OCI-LY7 (cell line): ENCODE measurements around the gene PRB2. TPM values are rescaled to one million over a fixed set of nuclear protein-coding genes. Genes with fewer than 3 reads are reported as not detected.
"Not testable (repeated sequence)": the region's sequence is repeated elsewhere in the genome, so short reads cannot be mapped to it uniquely, and the experiment has no call there.

Experiments
- Bru-seq: library from RNA; stranded (reverse); fragments of 400-500 nt; gene quantifications from one replicate; lab custom pipeline; 2021; lab: Mats Ljungman, UMichigan
- BruChase-seq, 2 experiments: library from RNA; stranded (reverse); fragments of 400-500 nt; gene quantifications; one replicate each; lab custom pipeline; 2021; lab: Mats Ljungman, UMichigan
- BruUV-seq: library from RNA; stranded (reverse); fragments of 400-500 nt; replicated peaks from 2 replicates; lab custom pipeline; 2021; lab: Mats Ljungman, UMichigan
- CTCF ChIA-PET: fragments of 300-600 bp; sonication (Branson Sonifier 250); formaldehyde crosslinking; loops from one replicate; lab custom pipeline; 2022; ENCODE audit warnings: antibody characterized with exemption; ENCODE audit not compliant: unreplicated experiment; lab: Charles Lee
- POLR2A ChIA-PET: fragments of 300-600 bp; sonication (Branson Sonifier 250); formaldehyde crosslinking; loops from one replicate; lab custom pipeline; 2022; ENCODE audit warnings: antibody characterized with exemption; lab: Charles Lee
- DNase-seq: peaks from one replicate; pipeline ENCODE4 v3.0.0-alpha.2; 2015; ENCODE audit warnings: low spot score
- H2AFZ ChIP-seq: fragments of 200-600 bp; sonication (generic), shearing (Covaris generic); 2 replicates; pipeline ENCODE4 v1.6.1; 2014; ENCODE audit warnings: mild to moderate bottlenecking, antibody characterized with exemption, low read length, moderate library complexity
- H3K27ac ChIP-seq: fragments of 200-600 bp; sonication (generic); 2 replicates; pipeline ENCODE4 v1.5.1; 2014; ENCODE audit warnings: mixed run types, low read depth, mild to moderate bottlenecking, moderate library complexity, low read length, inconsistent platforms; ENCODE audit not compliant: poor library complexity, severe bottlenecking
- H3K36me3 ChIP-seq: fragments of 200-600 bp; sonication (generic); 2 replicates; pipeline ENCODE4 v1.6.1; 2014; ENCODE audit warnings: mild to moderate bottlenecking, antibody characterized with exemption, low read length, moderate library complexity, mixed read lengths; ENCODE audit not compliant: insufficient read depth
- H3K4me1 ChIP-seq: fragments of 200-600 bp; sonication (generic); 2 replicates; pipeline ENCODE4 v1.5.1; 2014; ENCODE audit warnings: mild to moderate bottlenecking, low read length; ENCODE audit not compliant: insufficient read depth, poor library complexity, severe bottlenecking
- H3K4me2 ChIP-seq: fragments of 200-600 bp; sonication (generic); 2 replicates; pipeline ENCODE4 v1.6.1; 2014; ENCODE audit warnings: mild to moderate bottlenecking, low read length
- H3K4me3 ChIP-seq: fragments of 200-600 bp; sonication (generic); 2 replicates; pipeline ENCODE4 v1.5.1; 2014; ENCODE audit warnings: mild to moderate bottlenecking, low read depth, low read length; ENCODE audit not compliant: poor library complexity, severe bottlenecking
- H3K79me2 ChIP-seq: fragments of 200-600 bp; sonication (generic); 2 replicates; pipeline ENCODE4 v1.6.1; 2016; ENCODE audit warnings: low read depth, mild to moderate bottlenecking, low read length, moderate library complexity, mixed read lengths; ENCODE audit not compliant: insufficient read depth
- H3K9me2 ChIP-seq: fragments of 200-600 bp; sonication (generic); 2 replicates; pipeline ENCODE4 v1.6.1; 2016; ENCODE audit warnings: mild to moderate bottlenecking, low read length, mixed read lengths; ENCODE audit not compliant: insufficient read depth
- H3K9me3 ChIP-seq: fragments of 200-600 bp; sonication (generic); 2 replicates; pipeline ENCODE4 v1.6.1; 2014; ENCODE audit warnings: mild to moderate bottlenecking, mixed run types, low read length, mixed read lengths
- H4K20me1 ChIP-seq: fragments of 200-600 bp; sonication (generic); 2 replicates; pipeline ENCODE4 v1.6.1; 2014; ENCODE audit warnings: mild to moderate bottlenecking, antibody characterized with exemption, low read length, moderate library complexity, mixed read lengths; ENCODE audit not compliant: insufficient read depth
- EZH2phosphoT487 ChIP-seq: fragments of 200-600 bp; sonication (generic); IDR thresholded peaks from 2 replicates; pipeline ENCODE4 v1.6.1; 2018; ENCODE audit warnings: low read depth, borderline replicate concordance, mild to moderate bottlenecking, mixed run types, antibody characterized with exemption, low read length, moderate library complexity, mixed read lengths
- intact Hi-C: fragments of 100-400 bp; cut with micrococcal nuclease; formaldehyde crosslinking; loops from one replicate; pipeline ENCODE4 v1.10.0; 2022; ENCODE audit not compliant: unreplicated experiment
- long read RNA-seq: library from polyadenylated mRNA; stranded (forward); transcript quantifications from one replicate; pipeline ENCODE4 v2.0.0, GENCODE V29; 2022
- total RNA-seq, 2 experiments: library from RNA; depleted of rRNA in 1 of 2; stranded (reverse); fragments of >200 nt in 1 of 2; shearing (Covaris generic) in 1 of 2; gene quantifications; 2 replicates each; pipeline ENCODE4 v1.2.3, GENCODE V29; 2014 to 2022
- TF ChIP-seq, protein P1 (sequence below): fragments of 200-600 bp; sonication (generic); conservative IDR thresholded peaks from 2 replicates; pipeline ENCODE4 v1.5.1; 2014; ENCODE audit warnings: mild to moderate bottlenecking, antibody characterized with exemption, low read length, moderate library complexity, mixed read lengths

The PRB2 gene
- total RNA-seq (2014; rRNA removed; shearing (Covaris generic)), result not detected in 2 replicates
- not detected in 2 replicates for total RNA-seq (2022)
- Bru-seq, nascent RNA, result not detected
- not detected for BruChase-seq, experiment 1, labeled RNA remaining after a 6-hour chase
- BruChase-seq, experiment 2, labeled RNA remaining after a 2-hour chase, result not detected
- long read RNA-seq, result 0 reads

DNA sequence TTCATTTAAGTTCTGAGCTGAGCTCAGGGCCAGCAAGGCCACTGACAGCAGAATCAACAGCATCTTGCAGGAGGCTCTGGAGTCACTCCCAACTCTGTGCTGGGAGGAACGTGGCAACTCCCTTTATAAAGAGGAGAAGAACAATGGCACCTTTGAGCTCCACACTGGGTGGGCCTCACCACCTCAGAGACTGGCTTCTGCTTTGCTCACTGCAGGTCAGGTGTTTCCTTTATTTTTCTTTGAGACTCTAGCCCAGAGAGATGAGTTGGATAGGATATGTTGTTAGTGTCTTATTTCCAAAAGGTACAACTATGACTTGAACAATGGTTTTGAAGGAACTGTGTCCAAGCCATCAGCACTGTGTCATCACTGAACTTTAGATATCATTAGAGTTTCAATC lies at the start of gene PRB2:
TSS of gene PRB2 (minus strand) at position 101 of the 400 bp plus-strand sequence. CDS start at position 63, 38 bp downstream.
- H3K9me3 ChIP-seq, POLR2A ChIA-PET, H3K36me3 ChIP-seq, H3K4me2 ChIP-seq, H2AFZ ChIP-seq, H3K4me3 ChIP-seq, intact Hi-C loops, H4K20me1 ChIP-seq, H3K4me1 ChIP-seq, H3K79me2 ChIP-seq, BruUV-seq, DNase-seq, CTCF ChIA-PET, H3K27ac ChIP-seq, H3K9me2 ChIP-seq: not testable (repeated sequence)

DNA sequence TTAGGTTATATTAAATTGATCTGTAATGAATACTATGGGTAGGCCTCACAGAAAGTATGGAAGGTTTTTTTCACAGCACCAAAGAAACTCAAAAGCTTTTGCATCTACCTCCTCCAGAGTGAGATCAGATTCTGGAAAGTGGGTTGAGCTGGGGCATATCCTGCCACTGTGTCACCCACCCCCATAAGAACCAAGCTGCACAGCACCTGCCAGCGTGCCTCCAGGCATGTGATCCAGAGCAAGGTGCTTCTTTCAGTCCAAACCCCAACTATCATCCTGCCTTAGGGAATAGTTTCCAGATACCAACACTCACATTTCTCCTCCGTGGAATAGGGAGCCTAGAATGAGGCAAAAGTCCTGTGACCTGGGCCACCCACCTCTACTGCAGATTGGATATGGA lies 42.6 kb upstream of the PRB2 start:
- Histone ChIP-seq H3K36me3 (no peaks in the 10 kb centered on the region), H3K4me3 (no peak overlapping the region), H3K79me2 (no peaks in the 10 kb centered on the region), H3K4me1 (no peaks in the 10 kb centered on the region), H4K20me1 (no peaks in the 10 kb centered on the region), H3K9me2 (no peaks in the 10 kb centered on the region), H3K4me2 (no peak overlapping the region), H3K9me3 (no peaks in the 10 kb centered on the region), H3K27ac (no peak overlapping the region), H2AFZ (no peak overlapping the region)
- DNase-seq, result no peak
- TF ChIP-seq, protein P1, sequence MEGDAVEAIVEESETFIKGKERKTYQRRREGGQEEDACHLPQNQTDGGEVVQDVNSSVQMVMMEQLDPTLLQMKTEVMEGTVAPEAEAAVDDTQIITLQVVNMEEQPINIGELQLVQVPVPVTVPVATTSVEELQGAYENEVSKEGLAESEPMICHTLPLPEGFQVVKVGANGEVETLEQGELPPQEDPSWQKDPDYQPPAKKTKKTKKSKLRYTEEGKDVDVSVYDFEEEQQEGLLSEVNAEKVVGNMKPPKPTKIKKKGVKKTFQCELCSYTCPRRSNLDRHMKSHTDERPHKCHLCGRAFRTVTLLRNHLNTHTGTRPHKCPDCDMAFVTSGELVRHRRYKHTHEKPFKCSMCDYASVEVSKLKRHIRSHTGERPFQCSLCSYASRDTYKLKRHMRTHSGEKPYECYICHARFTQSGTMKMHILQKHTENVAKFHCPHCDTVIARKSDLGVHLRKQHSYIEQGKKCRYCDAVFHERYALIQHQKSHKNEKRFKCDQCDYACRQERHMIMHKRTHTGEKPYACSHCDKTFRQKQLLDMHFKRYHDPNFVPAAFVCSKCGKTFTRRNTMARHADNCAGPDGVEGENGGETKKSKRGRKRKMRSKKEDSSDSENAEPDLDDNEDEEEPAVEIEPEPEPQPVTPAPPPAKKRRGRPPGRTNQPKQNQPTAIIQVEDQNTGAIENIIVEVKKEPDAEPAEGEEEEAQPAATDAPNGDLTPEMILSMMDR, result no peak
- TF ChIP-seq EZH2phosphoT487, result no peak
- intact Hi-C loops, result no loop called here
- CTCF ChIA-PET, result no interaction called here
- POLR2A ChIA-PET, result no interaction called here
- BruUV-seq, result no TSS peak

DNA sequence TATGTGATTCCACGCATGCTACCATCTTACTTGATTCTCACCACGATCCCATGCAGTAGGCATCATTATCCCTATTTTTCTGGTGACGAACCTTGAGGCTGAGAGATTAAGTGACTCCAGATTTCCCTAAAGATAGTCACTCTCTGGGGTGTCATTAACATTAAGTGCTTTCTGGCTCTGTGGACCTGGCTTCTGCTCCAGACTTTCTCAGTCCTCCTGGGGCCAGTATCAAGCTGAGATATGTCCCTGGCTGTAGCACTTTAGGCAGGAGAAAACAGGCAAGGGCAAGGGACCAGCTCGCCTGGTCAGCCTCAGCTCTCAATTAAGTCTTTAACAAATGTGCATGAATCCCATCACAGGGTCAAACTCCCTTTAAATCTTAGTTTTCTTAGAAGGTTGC lies 38.3 kb upstream of the PRB2 start:
- no TSS peak for BruUV-seq
- ChIA-PET CTCF (no interaction called here), POLR2A (no interaction called here)
- no peaks in the 10 kb centered on the region for H3K9me2 ChIP-seq
- no peak overlapping the region for H2AFZ ChIP-seq
- H3K27ac ChIP-seq, result no peak overlapping the region
- H3K4me1 ChIP-seq, result no peaks in the 10 kb centered on the region
- no peak for DNase-seq
- H3K79me2 ChIP-seq, result no peaks in the 10 kb centered on the region
- no peak overlapping the region for H3K4me2 ChIP-seq
- no peaks in the 10 kb centered on the region for H3K36me3 ChIP-seq
- H4K20me1 ChIP-seq, result no peaks in the 10 kb centered on the region
- no peak for TF ChIP-seq EZH2phosphoT487
- TF ChIP-seq, protein P1, result no peak
- no peaks in the 10 kb centered on the region for H3K9me3 ChIP-seq
- no peak overlapping the region for H3K4me3 ChIP-seq
- intact Hi-C loops, result no loop called here
